Neural progenitor cell (in vitro differentiated cells): ENCODE data around the gene AP5S1.

Source experiments
- CTCF ChIP-seq: fragments of 200-600 bp; sonication (generic); IDR thresholded peaks from 2 replicates; pipeline ENCODE4 v1.5.1; 2017; ENCODE audit warnings: antibody characterized with exemption, mild to moderate bottlenecking
- EZH2phosphoT487 ChIP-seq: fragments of 200-600 bp; sonication (generic); IDR thresholded peaks from 2 replicates; pipeline ENCODE4 v1.6.1; 2017; ENCODE audit warnings: antibody characterized with exemption

DNA sequence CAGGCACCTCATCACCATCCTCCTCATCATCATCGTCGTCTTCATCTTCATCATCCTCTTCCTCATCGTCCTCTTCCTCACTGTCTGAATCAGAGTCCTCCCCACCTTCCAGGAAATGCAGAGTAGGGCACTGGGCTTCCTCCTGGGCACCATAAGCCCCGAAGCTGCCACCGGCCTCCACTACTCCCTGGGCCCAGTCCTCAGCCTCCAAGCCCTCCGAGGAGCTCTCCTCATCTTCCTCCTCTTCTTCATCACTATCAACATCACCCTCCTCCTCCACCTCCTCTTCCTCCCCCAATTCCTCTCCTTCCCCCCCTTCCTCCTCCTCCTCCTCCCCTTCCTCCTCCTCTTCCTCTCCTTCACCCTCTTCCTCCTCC is 35.5 kb upstream of the AP5S1 start:
- TF ChIP-seq EZH2phosphoT487 (no peak), CTCF (no peak)
